Kidney (tissue), 14 donors: Measurements from ENCODE around the gene BOD1L1. TPM values are rescaled to one million over a fixed set of nuclear protein-coding genes. Genes with fewer than 3 reads are reported as not detected.

ENCODE experiments used
- DNase-seq, 5 donors: peaks; one replicate each; pipeline ENCODE4 v3.0.0-alpha.2; 2013 to 2020
- FAIRE-seq: peaks from 2 replicates; lab custom pipeline; 2012; peaks lifted over from hg19 to GRCh38; lab: Jason Lieb, UNC
- H3K27ac ChIP-seq, 2 donors: one replicate each; pipeline ENCODE4 v1.7.0; 2013; ENCODE audit warnings: low read depth in 2 of 2, low read length in 2 of 2, inconsistent platforms in 1 of 2
- H3K27me3 ChIP-seq: one replicate; pipeline ENCODE4 v1.7.1; 2013; ENCODE audit warnings: low read length, inconsistent platforms; ENCODE audit not compliant: control insufficient read depth, insufficient read depth
- H3K36me3 ChIP-seq, 3 donors: one replicate each; pipeline versions ENCODE4 v1.7.0 to v1.7.1; 2013; ENCODE audit warnings: low read length in 3 of 3, control low read depth in 1 of 3, inconsistent platforms in 1 of 3; ENCODE audit not compliant: insufficient read depth in 3 of 3, control insufficient read depth in 2 of 3
- H3K4me1 ChIP-seq, 3 donors: one replicate each; pipeline versions ENCODE4 v1.7.0 to v1.7.1; 2013; ENCODE audit warnings: low read length in 3 of 3, inconsistent platforms in 1 of 3, low read depth in 1 of 3; ENCODE audit not compliant: control insufficient read depth in 2 of 3, insufficient read depth in 2 of 3
- H3K4me3 ChIP-seq, 3 donors: one replicate each; pipeline versions ENCODE4 v1.7.0 to v1.8.1; 2013; ENCODE audit warnings: low read length in 3 of 3, control low read depth in 1 of 3, inconsistent platforms in 1 of 3
- H3K9ac ChIP-seq, 3 donors: one replicate each; pipeline versions ENCODE4 v1.7.0 to v1.7.1; 2013; ENCODE audit warnings: low read length in 3 of 3, control low read depth in 1 of 3, inconsistent platforms in 1 of 3
- H3K9me3 ChIP-seq, 3 donors: one replicate each; pipeline versions ENCODE4 v1.7.0 to v1.7.1; 2013; ENCODE audit warnings: low read length in 3 of 3, control low read depth in 1 of 3, inconsistent platforms in 1 of 3; ENCODE audit not compliant: control insufficient read depth in 2 of 3, insufficient read depth in 1 of 3
- intact Hi-C: fragments of 100-400 bp; cut with DNase I; formaldehyde crosslinking; loops from one replicate; pipeline ENCODE4 v1.11.1; 2022
- polyA plus RNA-seq: library from polyadenylated mRNA; stranded (reverse); fragments of 350-450 nt; fragmentation: Illumina TruSeq; extraction: RNeasy Lipid Tissue Mini Kit (QIAGEN cat#74804); gene quantifications from one replicate; pipeline ENCODE4 v1.2.3, GENCODE V29; 2014; ENCODE audit warnings: low read depth, low replicate concordance; ENCODE audit not compliant: insufficient read depth
- total RNA-seq: library from RNA; stranded (reverse); fragmentation: NEBNext Ultra II Directional; extraction: Animal tissue kit (Norgen Biotek cat#: 25700); gene quantifications from one replicate; pipeline ENCODE4 v1.2.1, GENCODE V29; 2021
- TF ChIP-seq, protein P1 (sequence below): IDR thresholded peaks from 3 replicates; pipeline ENCODE4 v1.5.1; 2012; ENCODE audit warnings: mild to moderate bottlenecking, moderate library complexity, borderline replicate concordance; ENCODE audit not compliant: insufficient read depth; ENCODE audit errors: extremely low read depth
- donor health status: control.
- donor health status: control.
- donor health status: control.
- donor health status: control.
- donor health status: control.
- donor health status: DM: yes; HTN: yes; CAD: no.
- donor health status: Normal renal cell carcinoma (clear cell type).

BOD1L1 gene
- total and polyA plus RNA-seq, 2 donors from 2014 or later = 9.0 to 45.6 TPM

DNA sequence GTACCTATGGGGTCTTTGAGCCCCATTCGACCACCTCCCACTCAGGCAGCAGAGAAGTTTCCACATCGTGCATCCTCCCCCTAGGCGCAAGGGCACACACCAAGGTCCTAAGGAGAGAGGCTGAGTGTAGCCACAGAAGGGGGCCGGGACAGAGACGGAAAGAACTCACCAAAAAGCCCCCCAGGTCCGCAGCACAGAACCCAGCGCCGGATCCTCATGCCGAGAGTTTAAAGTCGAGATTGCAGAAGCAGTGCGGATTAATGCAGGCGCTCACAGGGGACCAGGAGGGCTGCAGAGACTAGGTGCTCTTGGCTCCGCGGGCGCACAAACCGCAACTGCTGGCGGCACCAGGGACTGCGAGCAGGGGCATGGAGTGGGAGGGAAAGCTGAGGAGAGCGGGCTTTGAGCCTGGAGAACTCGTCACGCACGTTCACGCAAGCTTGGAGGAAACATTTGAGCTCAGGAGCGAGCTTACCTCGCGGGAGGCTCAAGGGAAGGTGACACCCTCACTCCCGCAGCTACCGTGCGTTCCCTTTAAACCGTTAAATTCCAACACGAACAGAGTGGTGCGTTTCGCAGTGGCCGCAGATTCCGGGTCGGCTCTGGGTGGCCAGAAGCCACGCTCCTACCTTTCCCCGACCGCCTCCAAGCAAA is 91.7 kb downstream of the BOD1L1 start:
- TF ChIP-seq, protein P1, sequence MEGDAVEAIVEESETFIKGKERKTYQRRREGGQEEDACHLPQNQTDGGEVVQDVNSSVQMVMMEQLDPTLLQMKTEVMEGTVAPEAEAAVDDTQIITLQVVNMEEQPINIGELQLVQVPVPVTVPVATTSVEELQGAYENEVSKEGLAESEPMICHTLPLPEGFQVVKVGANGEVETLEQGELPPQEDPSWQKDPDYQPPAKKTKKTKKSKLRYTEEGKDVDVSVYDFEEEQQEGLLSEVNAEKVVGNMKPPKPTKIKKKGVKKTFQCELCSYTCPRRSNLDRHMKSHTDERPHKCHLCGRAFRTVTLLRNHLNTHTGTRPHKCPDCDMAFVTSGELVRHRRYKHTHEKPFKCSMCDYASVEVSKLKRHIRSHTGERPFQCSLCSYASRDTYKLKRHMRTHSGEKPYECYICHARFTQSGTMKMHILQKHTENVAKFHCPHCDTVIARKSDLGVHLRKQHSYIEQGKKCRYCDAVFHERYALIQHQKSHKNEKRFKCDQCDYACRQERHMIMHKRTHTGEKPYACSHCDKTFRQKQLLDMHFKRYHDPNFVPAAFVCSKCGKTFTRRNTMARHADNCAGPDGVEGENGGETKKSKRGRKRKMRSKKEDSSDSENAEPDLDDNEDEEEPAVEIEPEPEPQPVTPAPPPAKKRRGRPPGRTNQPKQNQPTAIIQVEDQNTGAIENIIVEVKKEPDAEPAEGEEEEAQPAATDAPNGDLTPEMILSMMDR = no peak
- Histone ChIP-seq H3K4me3 (no peak overlapping the region), H3K27me3 (peaks cover 95% of the 10 kb centered on the region), H3K9ac (no peak overlapping the region), H3K36me3 (no peaks in the 10 kb centered on the region), H3K9me3 (no peaks in the 10 kb centered on the region), H3K4me1 (peaks cover 0 to 8% (median 6%) of the 10 kb centered on the region in 3 donors), H3K27ac (no peak overlapping the region)
- peak in 3 of 5 donors; percentile 16 to 44 (median 26) for DNase-seq
- no peak for FAIRE-seq
- intact Hi-C loops = no loop called here

DNA sequence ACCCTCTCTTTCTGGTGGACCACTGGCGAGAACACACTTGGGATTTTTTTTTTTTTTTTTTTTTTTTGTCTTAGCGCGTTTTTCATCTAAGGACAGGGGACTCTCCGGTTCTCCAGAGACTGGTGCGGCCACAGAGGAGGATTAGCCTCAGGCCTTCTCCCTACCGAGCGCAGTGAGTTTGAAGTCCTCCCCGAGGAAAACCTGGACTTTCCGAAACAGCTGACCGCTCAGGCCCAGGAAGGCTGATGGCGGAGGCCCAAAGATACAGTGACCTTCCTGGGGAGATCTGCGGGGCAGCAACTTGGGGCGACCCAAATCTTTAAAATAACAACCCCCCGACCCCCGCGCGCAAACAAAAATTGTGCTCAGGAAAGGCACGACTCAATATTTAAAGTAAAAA is 92.4 kb downstream of the BOD1L1 start:
- no peaks in the 10 kb centered on the region for H3K9me3 ChIP-seq
- H3K27ac ChIP-seq = no peak overlapping the region
- DNase-seq (peak in 1 of 5 donors; percentile 8), FAIRE-seq (no peak)
- TF ChIP-seq, protein P1 = no peak
- no peak overlapping the region for H3K4me3 ChIP-seq
- H3K27me3 ChIP-seq = peaks cover 95% of the 10 kb centered on the region
- H3K4me1 ChIP-seq = peaks cover 0 to 8% (median 6%) of the 10 kb centered on the region in 3 donors
- intact Hi-C loops = no loop called here
- H3K36me3 ChIP-seq = no peaks in the 10 kb centered on the region
- H3K9ac ChIP-seq = no peak overlapping the region

DNA sequence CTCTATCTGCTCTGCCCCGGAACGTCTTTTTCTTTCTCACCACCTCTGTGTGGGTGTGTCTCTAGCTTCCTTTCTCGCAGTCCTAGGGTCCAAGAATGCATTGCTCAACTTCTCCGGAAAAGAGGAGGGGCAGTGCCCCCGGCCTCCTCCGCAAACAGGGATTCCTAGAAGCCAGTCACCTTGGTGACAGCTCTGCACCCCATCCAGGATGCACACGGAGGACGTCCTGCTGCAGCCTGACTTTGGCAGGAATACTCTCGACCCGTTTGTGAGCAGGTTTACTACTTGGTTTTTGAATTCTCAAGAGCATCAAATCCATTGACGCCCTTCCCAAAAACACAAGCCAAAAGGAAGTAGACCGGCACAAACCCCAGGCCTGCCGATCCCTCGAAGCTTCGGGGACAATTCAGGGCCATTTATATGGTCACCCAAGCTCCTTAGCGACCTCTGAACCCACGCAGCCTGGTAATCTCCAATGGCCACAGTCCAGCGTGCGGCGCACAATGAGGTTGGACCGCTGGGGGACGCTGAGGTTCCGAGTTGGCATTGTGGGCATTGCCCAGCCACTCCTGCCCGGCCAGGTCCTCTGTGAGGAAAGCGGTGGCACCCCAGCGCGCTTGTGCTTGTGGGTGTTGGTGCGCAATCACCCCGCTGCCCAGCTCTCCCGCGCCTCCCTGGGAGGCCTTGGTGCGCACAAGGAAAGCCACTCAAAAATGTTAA is 93.0 kb downstream of the BOD1L1 start:
- H3K4me3 ChIP-seq = no peak overlapping the region
- intact Hi-C loops = no loop called here
- no peaks in the 10 kb centered on the region for H3K9me3 ChIP-seq
- peaks cover 95% of the 10 kb centered on the region for H3K27me3 ChIP-seq
- peaks cover 0 to 8% (median 6%) of the 10 kb centered on the region in 3 donors for H3K4me1 ChIP-seq
- H3K27ac ChIP-seq = no peak overlapping the region
- no peak for FAIRE-seq
- TF ChIP-seq, protein P1 = no peak
- DNase-seq = peak in 3 of 5 donors; percentile 2 to 65 (median 9)
- H3K9ac ChIP-seq = no peak overlapping the region
- H3K36me3 ChIP-seq = no peaks in the 10 kb centered on the region
